Endothelial cell of coronary artery (primary cell): ENCODE data around the gene SCN10A. TPM values are rescaled to one million over a fixed set of nuclear protein-coding genes. Genes with fewer than 3 reads are reported as not detected.

Experiments
- total RNA-seq: library from RNA; depleted of rRNA; stranded (reverse); fragments of >200 nt; gene quantifications from 2 replicates; pipeline ENCODE4 v1.2.3, GENCODE V29; 2014

SCN10A gene
- total RNA-seq = under 0.01 TPM in 1 of 2 replicates, not detected in the other

DNA sequence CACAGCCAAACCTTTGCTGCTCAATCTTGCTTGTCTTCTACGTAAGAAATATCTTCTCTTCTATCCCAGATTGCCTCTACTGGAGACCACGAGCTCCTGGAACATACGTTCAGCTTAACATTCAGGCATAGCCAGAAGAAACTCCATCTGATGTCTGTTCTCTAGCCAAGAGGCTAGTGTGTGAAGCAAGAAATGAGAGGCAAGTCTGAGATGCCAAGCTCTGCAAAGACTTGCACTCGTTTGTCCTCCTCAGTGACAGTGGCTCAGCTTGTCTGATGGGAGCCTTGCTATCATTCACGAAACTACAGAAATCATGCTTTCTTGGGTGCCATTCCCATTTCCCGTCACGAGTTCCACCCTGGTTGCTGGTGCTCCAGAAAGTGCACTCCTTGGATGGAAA lies at the start of gene SCN10A:
TSS of gene SCN10A (minus strand) at position 192 of the 400 bp plus-strand sequence. CDS start 22,207 bp downstream, outside the sequence.

DNA sequence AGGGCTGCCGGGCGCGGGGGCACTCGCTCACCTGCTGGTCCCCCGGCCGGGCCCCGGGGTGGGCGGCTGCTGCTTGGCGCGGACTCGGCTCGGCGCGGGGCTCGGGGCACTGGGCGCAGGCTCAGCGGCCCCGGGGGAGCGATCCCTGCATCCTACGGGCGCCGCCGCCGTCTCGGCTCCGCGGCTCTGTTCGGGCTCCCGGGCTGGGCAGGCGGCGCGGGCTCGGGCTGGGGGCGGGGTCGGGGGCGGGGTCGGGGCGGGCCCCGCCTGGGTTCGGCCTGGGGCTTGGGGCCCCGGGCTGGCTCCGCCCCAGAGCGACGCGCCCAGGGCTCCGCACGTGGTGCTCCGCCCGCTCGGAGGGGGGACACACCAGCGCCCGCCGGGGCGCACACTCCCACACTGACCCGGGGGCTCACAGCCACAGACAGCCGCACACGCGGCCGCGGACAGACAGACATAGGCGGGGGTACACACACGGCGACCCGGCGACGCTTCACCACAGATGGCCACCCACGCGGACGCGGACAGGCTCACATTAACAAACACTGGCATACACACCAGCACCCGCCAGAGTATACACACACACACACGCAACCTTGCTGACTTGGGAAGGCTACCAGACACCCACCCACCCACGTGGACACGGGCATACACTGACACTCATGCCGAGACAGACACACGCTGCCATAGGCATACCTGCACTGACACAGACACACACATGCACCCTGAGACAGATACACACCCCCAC lies 166.3 kb downstream of the SCN10A start, which contains the start of gene SCN5A:
TSS of gene SCN5A (minus strand) at position 188 of the 748 bp plus-strand sequence. CDS start 16,380 bp downstream, outside the sequence.

Other genes starting within 250 kb of the SCN10A start
- 3.7 and 4.9 TPM in 2 replicates for gene SCN5A, start 166.5 kb downstream of the SCN10A start, total RNA-seq
- gene SCN11A, start 235.7 kb upstream of the SCN10A start, total RNA-seq = 0.09 TPM in 1 of 2 replicates, not detected in the other
- 26.4 and 33.6 TPM in 2 replicates for gene WDR48, start 235.8 kb upstream of the SCN10A start, total RNA-seq